Right kidney (tissue), 1 donor: ENCODE measurements around the gene ACOX2.

Source experiments
- DNase-seq: peaks from one replicate; pipeline ENCODE4 v3.0.0-alpha.2; 2016

Gene ACOX2

GRCh38 chr3:58508437-58508836 is 28.6 kb downstream of the ACOX2 start:
- DNase-seq: no peak

- no peak for DNase-seq
Measured at GRCh38 chr3:58507356-58508078, 29.5 kb downstream of the ACOX2 start.

DNA sequence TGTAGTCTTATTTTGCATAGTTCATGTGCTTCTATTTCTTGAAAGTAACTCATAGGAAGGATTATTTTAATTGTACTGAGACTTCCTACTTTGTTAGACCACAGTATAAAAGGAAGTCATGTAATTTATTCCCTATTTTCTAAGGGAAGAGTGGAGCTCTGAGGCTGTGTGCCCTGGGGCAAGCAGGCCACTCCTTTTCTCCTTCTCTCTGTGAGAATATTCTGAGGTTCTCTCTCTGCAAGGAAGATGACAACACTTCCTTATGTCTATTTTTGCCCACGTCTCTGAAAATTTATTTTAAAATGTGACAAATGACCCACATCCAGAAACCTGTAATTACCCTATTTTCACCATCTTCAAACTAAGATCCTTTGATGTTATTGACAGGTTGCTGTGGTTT is 34.1 kb downstream of the ACOX2 start:
- DNase-seq: no peak

- DNase-seq: no peak
Measured at GRCh38 chr3:58497097-58497496, 39.9 kb downstream of the ACOX2 start.

GRCh38 chr3:58496206-58496857 is 40.7 kb downstream of the ACOX2 start:
- DNase-seq: no peak

GRCh38 chr3:58495101-58495500 is 41.9 kb downstream of the ACOX2 start:
- DNase-seq: no peak

DNA sequence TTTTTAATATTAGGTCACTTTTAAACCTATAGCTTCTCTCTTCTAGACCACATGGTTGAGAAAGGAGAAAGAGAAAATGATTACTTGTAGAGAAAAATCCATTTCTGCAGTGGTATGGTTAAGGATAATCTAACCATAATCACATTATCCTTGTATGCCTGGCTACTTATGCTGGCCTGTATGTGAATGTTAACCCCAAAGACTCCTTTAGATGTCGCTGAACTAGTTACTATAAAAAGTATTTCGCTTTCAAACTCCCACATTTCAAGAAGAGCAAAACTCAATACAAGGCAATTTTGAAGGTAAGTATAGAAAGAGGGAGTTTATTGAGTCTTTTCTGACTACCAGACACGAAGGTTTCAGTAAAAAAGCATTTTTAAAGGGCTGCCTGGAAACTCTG is 42.9 kb downstream of the ACOX2 start:
- DNase-seq: no peak

DNA sequence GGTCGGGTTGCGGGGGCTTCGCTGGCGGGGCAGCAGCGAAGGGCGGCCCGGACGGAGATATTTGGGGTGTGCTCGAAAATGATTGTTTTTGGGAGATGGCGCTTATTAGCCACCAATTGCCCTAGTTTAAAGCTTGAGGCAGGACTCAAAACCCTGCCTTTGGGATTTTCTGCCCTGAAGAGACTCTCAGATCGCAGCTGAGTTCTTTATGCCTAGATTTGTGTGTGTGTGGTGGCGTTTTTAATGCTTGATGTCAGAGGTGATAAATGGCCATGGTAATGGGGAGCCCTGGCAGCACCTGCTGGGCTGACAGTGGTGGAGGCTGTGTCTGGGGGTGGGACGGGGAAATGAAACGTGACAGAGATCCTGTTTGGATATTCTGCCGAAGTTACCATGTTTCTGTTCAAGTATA is 44.5 kb downstream of the ACOX2 start:
- DNase-seq: peak; percentile 65

- peak; percentile 87 for DNase-seq
Measured at GRCh38 chr3:58491506-58492402, 45.2 kb downstream of the ACOX2 start, which contains the start of gene KCTD6. TSS of gene KCTD6 (plus strand) at chr3:58492096. CDS start at chr3:58498756, 6,660 bp downstream.

GRCh38 chr3:58490860-58491501 is 46.0 kb downstream of the ACOX2 start:
- no peak for DNase-seq

DNA sequence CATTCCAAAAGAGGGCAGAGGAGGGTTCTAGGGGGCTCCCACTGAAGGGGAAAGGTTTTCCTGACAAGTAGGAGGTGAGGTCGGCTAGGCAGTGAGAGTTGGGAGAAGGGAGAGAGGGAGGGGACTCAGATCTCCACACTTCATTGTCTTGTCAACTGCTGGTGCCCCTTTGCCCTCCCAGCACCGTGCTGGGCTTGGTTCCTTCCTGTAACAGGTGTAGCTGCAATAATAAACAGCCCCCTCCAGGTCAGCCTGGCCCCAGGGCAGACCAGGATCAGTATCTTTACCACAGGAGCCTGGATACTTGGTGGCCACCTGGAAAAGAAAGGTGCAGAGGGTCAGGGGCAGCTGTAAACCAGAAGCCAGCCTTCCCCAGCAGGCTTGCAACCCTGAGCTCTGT is 48.0 kb downstream of the ACOX2 start:
- no peak for DNase-seq

GRCh38 chr3:58487140-58487886 is 49.7 kb downstream of the ACOX2 start:
- no peak for DNase-seq

DNA sequence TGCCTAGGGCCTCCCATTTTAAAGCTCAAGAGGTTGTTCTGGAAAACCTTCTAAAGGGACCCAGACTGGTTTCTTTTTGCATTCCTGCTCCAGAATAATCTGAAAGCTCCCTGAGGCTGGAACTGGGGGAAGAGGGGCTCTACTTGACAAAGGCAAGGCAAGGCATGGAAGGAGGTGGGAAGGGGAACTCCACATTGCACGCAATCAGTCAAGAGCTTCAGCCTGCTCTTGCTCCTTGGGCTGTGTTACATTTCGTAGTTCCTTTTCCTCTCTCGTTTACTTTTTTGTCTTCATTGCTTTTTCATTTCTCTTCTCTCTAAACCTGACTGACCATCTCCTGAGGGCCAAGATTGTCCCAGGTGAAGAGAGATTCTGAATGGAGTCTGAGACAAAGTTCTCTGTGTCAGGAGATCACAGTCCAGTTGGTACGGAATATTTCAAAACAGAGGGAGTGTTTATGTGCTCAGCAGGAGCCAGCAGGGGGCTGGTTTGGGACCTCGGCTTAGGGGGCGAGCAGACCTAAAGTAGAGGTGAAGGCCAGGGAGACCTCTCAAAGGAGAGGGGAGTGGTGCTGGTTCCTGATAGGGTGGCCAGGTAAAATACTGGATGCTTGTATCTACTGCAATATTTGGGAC is 51.1 kb downstream of the ACOX2 start:
- no peak for DNase-seq

DNA sequence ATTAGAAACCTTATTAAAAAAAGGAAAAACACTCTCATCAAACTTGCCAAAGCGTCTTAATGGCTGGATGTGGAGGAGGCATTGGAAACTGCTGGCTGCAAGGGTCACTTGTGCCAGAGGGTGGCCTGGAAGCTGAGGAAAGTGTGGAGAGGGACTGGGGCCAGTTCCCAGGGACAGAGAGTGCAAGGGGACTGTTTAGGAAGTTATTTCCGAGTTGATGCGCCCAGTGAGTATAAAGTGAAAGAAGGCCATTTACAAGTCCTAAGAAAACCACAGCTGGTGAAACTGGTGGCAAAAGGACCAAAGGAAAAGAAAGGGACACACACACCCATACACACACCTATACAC is 52.3 kb downstream of the ACOX2 start:
- no peak for DNase-seq

- no peak for DNase-seq
Measured at GRCh38 chr3:58484045-58484721, 52.8 kb downstream of the ACOX2 start.

DNA sequence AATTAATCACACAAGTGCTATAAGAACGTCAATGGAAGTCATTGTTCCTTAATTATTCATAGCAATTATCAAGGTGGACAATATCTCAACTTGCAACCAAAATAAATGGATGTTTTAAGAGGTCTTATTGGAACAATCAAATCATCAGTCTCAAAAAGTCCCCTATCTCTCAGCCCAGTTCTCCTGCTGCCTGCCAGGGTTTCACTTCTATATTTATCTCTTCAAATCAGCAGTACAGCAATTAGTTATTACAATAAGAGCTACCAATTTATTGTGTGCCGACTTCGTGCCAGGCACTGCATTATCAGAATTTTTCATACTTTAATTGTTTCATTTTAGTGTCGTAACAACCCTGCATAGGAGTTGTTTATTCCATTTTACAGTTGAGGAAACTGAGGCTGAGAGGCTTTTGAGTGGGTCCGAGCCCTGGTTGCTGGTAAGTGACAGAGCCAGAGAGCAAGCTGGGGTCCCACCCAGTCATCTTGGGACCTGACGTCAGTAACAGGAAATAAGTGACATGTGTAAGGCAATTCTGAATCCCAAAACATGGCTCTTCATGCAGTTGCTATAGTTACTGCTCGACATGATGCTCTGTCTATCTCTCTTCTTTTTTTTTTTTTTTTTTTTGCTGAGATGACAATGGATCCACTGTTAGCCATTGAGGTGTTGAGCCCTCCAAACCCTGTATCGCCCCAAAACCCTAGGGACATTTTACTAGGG is 53.9 kb downstream of the ACOX2 start:
- DNase-seq: no peak

- no peak for DNase-seq
Measured at GRCh38 chr3:58480309-58480708, 56.7 kb downstream of the ACOX2 start.

- no peak for DNase-seq
Measured at GRCh38 chr3:58478781-58479180, 58.2 kb downstream of the ACOX2 start.

DNA sequence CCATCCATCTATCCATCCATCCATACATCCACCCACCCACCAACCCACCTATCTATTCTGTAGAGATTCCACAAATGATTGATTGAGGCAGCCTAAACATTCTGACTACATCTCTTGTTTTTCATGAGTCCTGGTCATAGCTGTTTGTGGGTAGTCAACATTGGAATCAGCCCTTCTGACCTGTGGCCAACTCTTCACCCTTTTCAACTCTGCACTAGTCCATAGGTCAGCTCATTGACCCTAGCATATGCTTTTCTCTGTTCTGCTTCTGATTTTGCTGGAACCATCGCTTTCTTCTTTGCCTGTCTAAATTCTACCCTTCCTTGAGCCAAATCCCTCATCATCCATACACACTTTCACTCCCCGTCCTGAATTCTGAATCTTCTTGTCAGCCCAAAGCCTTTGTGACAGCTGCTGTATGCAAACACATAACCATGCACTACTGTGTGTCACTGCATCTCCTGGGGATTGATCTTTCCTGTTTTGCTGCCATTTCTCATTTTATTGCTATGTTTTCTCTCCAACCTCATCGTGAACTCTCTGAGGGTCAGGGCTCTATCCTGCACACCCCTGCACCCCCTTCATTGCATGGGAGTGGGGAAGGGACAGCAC is 61.9 kb downstream of the ACOX2 start:
- DNase-seq: no peak
